Astrocyte (in vitro differentiated cells and primary cell): ENCODE measurements around the gene SCRN3. TPM values are rescaled to one million over a fixed set of nuclear protein-coding genes. Genes with fewer than 3 reads are reported as not detected.

Source experiments
- DNase-seq: peaks from one replicate; pipeline ENCODE4 v3.0.0-alpha.2; 2010; ENCODE audit warnings: low read depth
- FAIRE-seq: peaks from 2 replicates; lab custom pipeline; 2011; peaks lifted over from hg19 to GRCh38; lab: Jason Lieb, UNC
- H2AFZ ChIP-seq: 2 replicates; pipeline ENCODE4 v1.6.0; 2012; ENCODE audit warnings: low read depth, low read length, inconsistent platforms
- H3K27ac ChIP-seq: 2 replicates; pipeline ENCODE4 v1.5.1; 2011; ENCODE audit warnings: low read depth, low read length, inconsistent platforms
- H3K27me3 ChIP-seq: 2 replicates; pipeline ENCODE4 v1.6.0; 2011; ENCODE audit warnings: low read length, inconsistent platforms; ENCODE audit not compliant: insufficient read depth
- H3K36me3 ChIP-seq: 2 replicates; pipeline ENCODE4 v1.5.1; 2011; ENCODE audit warnings: low read length, inconsistent platforms; ENCODE audit not compliant: insufficient read depth
- H3K4me1 ChIP-seq: 2 replicates; pipeline ENCODE4 v1.5.1; 2011; ENCODE audit warnings: low read length, inconsistent platforms; ENCODE audit not compliant: insufficient read depth
- H3K4me2 ChIP-seq: 2 replicates; pipeline ENCODE4 v1.6.0; 2012; ENCODE audit warnings: low read length, inconsistent platforms
- H3K4me3 ChIP-seq: 2 replicates; pipeline ENCODE4 v1.5.1; 2011; ENCODE audit warnings: low read depth, mild to moderate bottlenecking, low read length, inconsistent platforms; ENCODE audit not compliant: insufficient read depth
- H3K79me2 ChIP-seq: 2 replicates; pipeline ENCODE4 v1.6.0; 2012; ENCODE audit warnings: mild to moderate bottlenecking, low read length, inconsistent platforms; ENCODE audit not compliant: insufficient read depth
- H3K9ac ChIP-seq: 2 replicates; pipeline ENCODE4 v1.6.0; 2012; ENCODE audit warnings: mild to moderate bottlenecking, low read length, inconsistent platforms
- H3K9me3 ChIP-seq: 2 replicates; pipeline ENCODE4 v1.5.1; 2012; ENCODE audit warnings: low read depth, mild to moderate bottlenecking, low read length, inconsistent platforms; ENCODE audit not compliant: insufficient read depth
- H4K20me1 ChIP-seq: 2 replicates; pipeline ENCODE4 v1.6.0; 2012; ENCODE audit warnings: low read length, inconsistent platforms; ENCODE audit not compliant: insufficient read depth
- H3K27ac Mint-ChIP-seq: one replicate; pipeline ENCODE4 v1.8.0; 2021; ENCODE audit warnings: mild to moderate bottlenecking, mixed read lengths; ENCODE audit not compliant: unreplicated experiment
- H3K27me3 Mint-ChIP-seq: one replicate; pipeline ENCODE4 v1.8.0; 2021; ENCODE audit warnings: low read depth, mixed read lengths; ENCODE audit not compliant: unreplicated experiment
- H3K36me3 Mint-ChIP-seq: one replicate; pipeline ENCODE4 v1.8.0; 2021; ENCODE audit warnings: low read depth, mixed read lengths; ENCODE audit not compliant: unreplicated experiment
- H3K4me1 Mint-ChIP-seq: one replicate; pipeline ENCODE4 v1.8.0; 2021; ENCODE audit warnings: low read depth, mixed read lengths; ENCODE audit not compliant: unreplicated experiment
- H3K4me3 Mint-ChIP-seq: one replicate; pipeline ENCODE4 v1.8.0; 2021; ENCODE audit warnings: mild to moderate bottlenecking, moderate library complexity, mixed read lengths; ENCODE audit not compliant: unreplicated experiment
- H3K9me3 Mint-ChIP-seq: one replicate; pipeline ENCODE4 v1.8.0; 2021; ENCODE audit warnings: mild to moderate bottlenecking, mixed read lengths; ENCODE audit not compliant: unreplicated experiment
- EZH2 ChIP-seq: IDR thresholded peaks from 2 replicates; pipeline ENCODE4 v1.6.1; 2012; ENCODE audit warnings: mild to moderate bottlenecking, low read length, inconsistent platforms; ENCODE audit not compliant: insufficient read depth
- total RNA-seq: library from RNA; stranded (reverse); gene quantifications from 2 replicates; pipeline ENCODE4 v1.2.1, GENCODE V29; 2021
- TF ChIP-seq, protein P1 (sequence below): IDR thresholded peaks from 2 replicates; pipeline ENCODE4 v1.5.1; 2011; ENCODE audit warnings: low read depth, mild to moderate bottlenecking, inconsistent platforms, low read length, moderate library complexity; ENCODE audit not compliant: insufficient read depth

SCRN3 gene
- total RNA-seq, 1 donor from 2014 or later = 20.1 TPM

DNA sequence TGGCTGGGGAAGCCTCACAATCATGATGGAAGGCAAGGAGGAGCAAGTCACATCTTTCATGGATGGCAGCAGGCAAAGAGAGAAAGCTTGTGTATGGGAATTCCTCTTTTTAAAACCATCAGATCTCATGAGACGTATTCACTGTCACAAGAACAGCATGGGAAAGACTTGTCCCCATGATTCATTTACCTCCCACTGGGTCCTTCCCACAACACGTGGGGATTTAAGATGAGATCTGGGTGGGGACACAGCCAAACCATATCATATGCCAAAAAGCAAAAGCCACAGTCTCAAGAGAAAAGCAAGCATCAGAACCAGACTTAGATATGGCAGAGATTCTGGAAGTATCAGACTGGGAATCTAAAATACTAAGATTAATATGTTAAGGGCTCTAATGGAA lies 30.0 kb upstream of the SCRN3 start:
- H4K20me1 ChIP-seq = no peaks in the 10 kb centered on the region
- peaks cover 35% of the 10 kb centered on the region for H3K36me3 Mint-ChIP-seq
- no peak overlapping the region for H2AFZ ChIP-seq
- H3K9ac ChIP-seq = no peak overlapping the region
- no peaks in the 10 kb centered on the region for H3K79me2 ChIP-seq
- no peak overlapping the region for H3K4me3 Mint-ChIP-seq
- peaks cover 6% of the 10 kb centered on the region for H3K36me3 ChIP-seq
- H3K27me3 Mint-ChIP-seq = no peaks in the 10 kb centered on the region
- no peak overlapping the region for H3K4me3 ChIP-seq
- DNase-seq = peak; percentile 12
- H3K4me2 ChIP-seq = no peak overlapping the region
- no peaks in the 10 kb centered on the region for H3K27me3 ChIP-seq
- no peaks in the 10 kb centered on the region for H3K4me1 ChIP-seq
- H3K27ac ChIP-seq = no peak overlapping the region
- TF ChIP-seq EZH2 = no peak
- TF ChIP-seq, protein P1, sequence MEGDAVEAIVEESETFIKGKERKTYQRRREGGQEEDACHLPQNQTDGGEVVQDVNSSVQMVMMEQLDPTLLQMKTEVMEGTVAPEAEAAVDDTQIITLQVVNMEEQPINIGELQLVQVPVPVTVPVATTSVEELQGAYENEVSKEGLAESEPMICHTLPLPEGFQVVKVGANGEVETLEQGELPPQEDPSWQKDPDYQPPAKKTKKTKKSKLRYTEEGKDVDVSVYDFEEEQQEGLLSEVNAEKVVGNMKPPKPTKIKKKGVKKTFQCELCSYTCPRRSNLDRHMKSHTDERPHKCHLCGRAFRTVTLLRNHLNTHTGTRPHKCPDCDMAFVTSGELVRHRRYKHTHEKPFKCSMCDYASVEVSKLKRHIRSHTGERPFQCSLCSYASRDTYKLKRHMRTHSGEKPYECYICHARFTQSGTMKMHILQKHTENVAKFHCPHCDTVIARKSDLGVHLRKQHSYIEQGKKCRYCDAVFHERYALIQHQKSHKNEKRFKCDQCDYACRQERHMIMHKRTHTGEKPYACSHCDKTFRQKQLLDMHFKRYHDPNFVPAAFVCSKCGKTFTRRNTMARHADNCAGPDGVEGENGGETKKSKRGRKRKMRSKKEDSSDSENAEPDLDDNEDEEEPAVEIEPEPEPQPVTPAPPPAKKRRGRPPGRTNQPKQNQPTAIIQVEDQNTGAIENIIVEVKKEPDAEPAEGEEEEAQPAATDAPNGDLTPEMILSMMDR = no peak
- H3K27ac Mint-ChIP-seq = no peak overlapping the region
- peaks cover 5% of the 10 kb centered on the region for H3K9me3 ChIP-seq
- no peaks in the 10 kb centered on the region for H3K4me1 Mint-ChIP-seq
- H3K9me3 Mint-ChIP-seq = peaks cover 13% of the 10 kb centered on the region
- no peak for FAIRE-seq

DNA sequence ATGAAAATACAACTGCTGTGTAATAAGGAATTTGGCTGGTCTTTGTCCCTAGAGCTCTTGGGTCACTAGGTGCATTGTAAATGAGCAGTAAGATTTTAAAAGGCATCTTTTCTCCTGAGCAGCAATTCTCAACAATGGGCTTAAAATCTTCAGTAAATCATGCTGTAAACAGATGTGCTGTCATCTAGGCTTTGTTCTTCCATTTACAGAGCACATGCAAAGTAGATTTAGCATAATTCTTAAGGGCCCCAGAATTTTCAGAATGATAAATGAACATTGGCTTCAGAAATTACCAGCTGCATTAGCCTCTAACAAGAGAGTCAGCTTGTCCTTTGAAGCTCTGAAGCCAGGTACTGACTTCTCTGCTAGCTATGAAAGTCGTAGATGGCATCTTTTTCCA lies 26.8 kb upstream of the SCRN3 start:
- Histone ChIP-seq H3K79me2 (no peaks in the 10 kb centered on the region), H3K4me3 (no peak overlapping the region), H3K36me3 (peaks cover 6% of the 10 kb centered on the region), H3K27me3 (no peaks in the 10 kb centered on the region), H3K9ac (no peak overlapping the region), H3K27ac (no peak overlapping the region), H3K4me2 (no peak overlapping the region), H4K20me1 (no peaks in the 10 kb centered on the region), H3K9me3 (peaks cover 5% of the 10 kb centered on the region), H3K4me1 (no peaks in the 10 kb centered on the region), H2AFZ (no peak overlapping the region)
- peaks cover 10% of the 10 kb centered on the region for H3K9me3 Mint-ChIP-seq
- H3K4me3 Mint-ChIP-seq = no peak overlapping the region
- no peak for TF ChIP-seq EZH2
- TF ChIP-seq, protein P1 = no peak
- DNase-seq = no peak
- H3K36me3 Mint-ChIP-seq = peaks cover 29% of the 10 kb centered on the region
- no peak overlapping the region for H3K27ac Mint-ChIP-seq
- H3K4me1 Mint-ChIP-seq = no peaks in the 10 kb centered on the region
- no peak for FAIRE-seq
- no peaks in the 10 kb centered on the region for H3K27me3 Mint-ChIP-seq

DNA sequence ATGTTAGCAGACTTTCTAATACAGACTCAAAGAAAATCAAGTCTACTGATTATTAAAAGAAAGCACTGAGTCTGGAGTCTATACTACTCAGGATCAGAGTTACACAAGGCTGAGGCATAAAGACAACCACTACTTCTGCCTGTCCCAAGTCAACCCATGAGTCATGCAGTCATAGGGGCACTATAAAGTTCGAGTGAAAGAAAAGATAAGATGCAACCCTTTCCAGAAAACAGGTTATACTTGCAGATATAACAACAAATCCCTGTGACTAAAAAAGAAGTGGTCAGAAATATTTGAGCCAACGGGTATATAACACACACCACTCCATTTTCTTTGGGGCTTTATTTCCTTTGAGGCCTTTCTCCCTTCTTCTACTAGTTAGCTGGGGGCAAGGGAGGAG lies 18.6 kb upstream of the SCRN3 start:
- FAIRE-seq (no peak), DNase-seq (no peak)
- TF ChIP-seq EZH2 = no peak
- TF ChIP-seq, protein P1 = no peak
- H3K4me3 Mint-ChIP-seq = no peak overlapping the region
- peaks cover 5% of the 10 kb centered on the region for H3K4me1 Mint-ChIP-seq
- no peak overlapping the region for H3K27ac Mint-ChIP-seq
- Histone ChIP-seq H2AFZ (no peak overlapping the region), H4K20me1 (peaks cover under 1% of the 10 kb centered on the region), H3K4me2 (no peak overlapping the region), H3K4me3 (no peak overlapping the region), H3K27me3 (no peaks in the 10 kb centered on the region), H3K9ac (no peak overlapping the region), H3K4me1 (no peaks in the 10 kb centered on the region), H3K27ac (no peak overlapping the region), H3K36me3 (peaks cover 16% of the 10 kb centered on the region), H3K9me3 (no peaks in the 10 kb centered on the region), H3K79me2 (no peaks in the 10 kb centered on the region)
- H3K36me3 Mint-ChIP-seq = peaks cover 2% of the 10 kb centered on the region
- H3K9me3 Mint-ChIP-seq = no peaks in the 10 kb centered on the region
- H3K27me3 Mint-ChIP-seq = no peaks in the 10 kb centered on the region
